ENCODE data around the gene MELTF. TPM values are rescaled to one million over a fixed set of nuclear protein-coding genes. Genes with fewer than 3 reads are reported as not detected.

The MELTF gene
- total RNA-seq, 1 donor from 2014 or later = 4.3 TPM

DNA sequence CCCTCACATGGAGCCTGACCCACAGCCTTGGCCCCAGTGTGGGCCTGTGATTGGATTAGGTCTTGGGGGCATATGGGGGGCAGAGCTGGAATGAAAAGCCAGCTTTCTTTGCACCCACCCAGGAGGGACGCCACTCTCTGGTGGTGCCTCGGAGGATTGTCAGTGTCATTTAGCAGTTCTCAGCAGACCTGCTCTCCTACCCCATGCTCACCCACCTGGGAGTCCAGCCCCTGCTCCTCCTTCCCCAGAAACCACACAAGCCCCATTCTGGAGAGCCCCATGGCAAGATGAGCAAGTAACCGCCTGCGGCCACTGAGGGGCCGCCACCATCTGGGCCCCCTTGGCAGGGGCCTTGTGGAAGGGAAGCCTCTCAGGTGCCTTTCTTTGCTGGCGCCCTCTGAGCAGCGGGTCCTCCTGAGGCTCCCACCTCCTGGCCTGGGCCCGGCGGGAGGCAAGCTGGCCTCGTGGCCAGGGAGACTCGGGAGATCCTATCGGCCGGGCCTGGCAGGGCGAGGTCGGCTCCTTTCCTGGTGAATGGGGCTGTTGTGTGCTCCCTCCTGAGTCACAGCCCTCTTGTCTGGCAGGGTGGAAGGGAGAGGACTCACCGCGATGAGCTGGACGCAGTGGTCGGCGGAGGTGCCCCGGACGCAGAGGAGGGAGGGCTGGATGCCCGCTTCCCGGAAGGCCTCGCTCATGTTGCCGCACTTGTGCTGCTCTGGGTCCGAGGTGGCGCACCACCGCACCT is 2.3 kb downstream of the MELTF start:
- intact Hi-C loops (cut with micrococcal nuclease) = loop anchor here (10.0 kb wide), 1 partner anchor 477 kb away; no protein-coding TSS in a partner anchor

DNA sequence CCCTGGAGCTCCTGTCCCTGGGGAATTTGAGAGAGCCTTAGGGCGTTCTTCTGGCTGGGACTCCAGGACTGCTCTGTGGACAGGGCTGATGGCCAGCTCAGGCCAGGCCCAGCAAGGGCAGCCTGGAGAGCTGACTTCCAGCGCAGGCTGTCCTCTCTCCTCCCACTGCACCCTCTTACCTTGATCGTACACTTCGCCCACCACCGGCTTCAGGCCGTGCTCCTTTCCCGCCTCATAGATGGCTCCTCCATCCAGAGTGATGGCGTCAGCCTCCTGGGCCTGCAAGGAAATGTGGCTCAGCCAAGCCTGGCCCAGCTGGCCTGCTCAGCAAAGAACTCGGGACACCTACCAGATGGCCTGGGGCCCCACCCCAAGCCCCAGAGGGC is 3.1 kb downstream of the MELTF start:
- intact Hi-C loops (cut with micrococcal nuclease) = loop anchor here (10.0 kb wide), 1 partner anchor 478 kb away; no protein-coding TSS in a partner anchor

DNA sequence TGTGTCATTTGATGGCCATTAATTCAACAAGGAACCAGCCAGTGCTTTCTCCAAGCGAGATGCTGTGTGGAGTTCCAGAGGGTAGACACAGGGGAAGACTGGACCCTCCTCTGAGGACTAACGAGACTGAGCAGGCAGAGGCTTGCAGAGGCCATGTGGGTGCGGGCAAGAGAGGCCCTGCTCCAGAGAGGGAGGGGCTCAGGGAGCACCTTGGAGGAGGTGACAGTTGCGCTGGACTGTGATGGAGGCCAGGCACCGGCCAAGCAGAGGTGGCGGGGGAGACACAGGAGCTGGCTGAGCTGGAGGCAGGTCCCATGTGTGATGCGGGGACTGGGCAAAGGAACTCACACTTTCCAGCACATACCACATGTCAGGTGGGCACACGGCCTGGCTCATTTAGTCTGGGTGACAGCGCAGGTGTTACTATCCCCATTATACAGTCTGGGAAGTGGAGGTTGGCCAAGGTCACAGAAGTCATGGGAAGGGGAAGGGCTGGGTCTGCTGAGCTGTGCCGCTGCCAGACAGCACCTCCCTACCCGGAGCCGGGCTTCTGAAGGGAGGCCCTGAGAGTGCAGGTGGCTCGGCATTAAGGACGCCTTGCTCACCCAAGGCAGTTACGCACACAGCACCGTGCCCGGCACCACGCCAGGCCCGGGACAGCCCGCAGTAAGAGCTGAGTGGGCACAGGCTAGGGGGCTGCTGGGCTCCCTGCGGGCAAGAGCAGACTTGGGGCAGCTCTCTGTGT is 3.7 kb downstream of the MELTF start:
- intact Hi-C loops (cut with micrococcal nuclease) = loop anchor here (10.0 kb wide), 1 partner anchor 479 kb away; no protein-coding TSS in a partner anchor

DNA sequence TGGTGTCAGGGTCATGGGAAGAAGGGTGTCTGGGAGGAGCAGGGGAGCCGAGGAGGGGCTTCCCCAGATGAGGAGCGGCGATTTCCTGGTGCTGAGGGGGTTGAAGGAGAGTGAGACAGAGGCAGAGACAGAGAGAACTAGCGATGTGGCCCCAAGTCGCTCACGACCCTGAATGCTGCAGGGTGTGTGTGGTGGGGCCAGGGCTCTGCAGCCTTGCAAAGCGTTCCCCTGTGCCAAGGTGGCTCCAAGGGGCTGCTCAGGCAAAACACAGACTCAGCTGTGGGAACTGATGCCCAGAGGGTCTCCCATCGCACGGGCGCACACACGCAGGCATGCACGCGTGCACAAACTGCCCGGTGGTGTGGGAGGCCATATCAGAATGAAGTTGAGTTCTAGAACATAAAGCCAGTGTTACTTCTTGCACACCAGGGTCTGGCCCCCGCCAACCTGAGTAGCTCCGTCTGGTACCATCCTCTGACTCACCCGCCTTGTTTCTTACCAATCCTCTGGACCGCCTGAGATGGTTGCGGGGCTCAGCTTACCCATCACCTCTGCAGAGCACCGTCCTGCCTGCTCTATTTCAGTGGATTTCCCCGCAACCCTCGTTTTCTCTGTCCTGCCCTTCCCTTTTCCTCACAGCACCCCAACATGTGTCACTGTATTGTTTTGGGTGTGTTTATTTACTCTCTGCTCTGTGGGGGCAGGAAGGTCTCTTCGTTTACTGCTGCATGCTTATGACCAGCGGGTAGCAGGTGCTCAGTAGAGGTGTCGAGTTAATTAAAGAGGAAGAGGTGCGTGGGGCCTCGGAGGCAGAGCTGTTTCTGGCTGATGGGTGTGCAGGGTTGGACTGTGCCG is 4.5 kb downstream of the MELTF start:
- intact Hi-C loops (cut with micrococcal nuclease) = loop anchor here (10.0 kb wide), 1 partner anchor 480 kb away; no protein-coding TSS in a partner anchor

DNA sequence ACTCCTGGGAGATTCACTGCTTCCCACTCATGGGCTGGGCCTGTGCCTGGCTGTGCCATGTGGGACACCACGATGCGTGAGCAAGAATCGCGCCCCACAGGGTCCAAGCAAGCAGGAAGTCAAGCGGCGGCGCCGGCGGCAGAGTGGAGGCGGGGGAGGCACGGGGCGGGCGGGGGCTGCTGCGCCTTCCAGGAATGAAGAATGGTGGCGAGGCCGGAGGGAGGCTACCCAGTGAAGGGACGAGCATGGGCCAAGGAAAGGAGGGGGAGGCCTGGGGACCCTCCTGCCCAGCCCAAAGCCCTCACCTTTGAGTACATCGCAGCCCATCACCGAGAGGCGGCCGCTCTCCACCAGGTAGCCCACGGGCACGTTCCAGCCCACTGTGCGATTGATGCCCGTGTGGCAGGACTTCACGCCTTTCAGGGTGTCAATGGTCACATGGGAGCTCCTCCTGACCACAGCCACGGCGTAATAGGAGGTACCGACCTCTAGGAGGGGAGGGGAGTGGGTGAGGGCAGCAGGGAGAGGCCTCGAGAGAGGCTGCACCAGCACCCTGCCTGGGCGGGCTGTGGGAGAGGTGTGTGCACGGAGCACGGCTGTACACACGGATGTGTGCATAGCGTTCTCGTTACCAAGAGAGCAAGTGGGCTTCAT is 5.5 kb downstream of the MELTF start:
- intact Hi-C loops (cut with micrococcal nuclease) = loop anchor here (10.0 kb wide), 1 partner anchor 481 kb away; no protein-coding TSS in a partner anchor

DNA sequence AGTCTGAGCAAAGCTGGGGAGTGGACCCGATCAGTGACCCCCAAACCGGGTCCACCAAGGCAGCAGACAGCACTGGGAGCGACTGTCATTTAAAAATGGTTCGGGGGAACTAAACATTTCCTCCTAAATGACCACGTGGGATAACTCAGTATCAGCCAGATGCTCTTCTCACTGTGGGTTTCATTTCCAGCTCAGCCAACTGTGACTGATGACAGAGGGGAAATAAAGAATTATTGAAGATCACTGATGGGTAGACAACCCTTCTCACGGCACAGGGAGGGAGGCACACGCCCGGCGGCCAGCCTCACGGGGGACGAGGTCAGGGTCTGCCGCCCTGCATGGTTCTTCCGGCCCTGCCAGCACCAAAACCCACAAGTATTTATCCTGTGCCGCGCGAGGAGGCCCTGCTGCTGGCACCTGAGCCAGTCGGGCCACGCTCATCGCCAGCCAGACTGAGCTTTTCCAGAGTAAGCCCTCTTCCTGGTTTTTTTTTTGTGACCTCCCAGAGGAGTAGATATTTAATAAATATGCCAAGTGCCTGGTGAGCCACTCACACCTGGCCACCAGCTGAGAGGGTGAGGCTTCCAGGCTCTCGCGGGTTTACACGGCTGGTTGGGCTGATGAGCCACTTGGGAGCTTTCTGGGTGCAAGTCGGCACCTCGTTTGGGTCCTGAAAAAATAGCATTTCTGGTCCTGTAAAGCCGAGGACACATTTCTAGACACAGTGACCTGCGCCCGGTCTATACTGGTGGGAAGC is 6.2 kb downstream of the MELTF start:
- intact Hi-C loops (cut with micrococcal nuclease) = loop anchor here (10.0 kb wide), 1 partner anchor 481 kb away; no protein-coding TSS in a partner anchor

DNA sequence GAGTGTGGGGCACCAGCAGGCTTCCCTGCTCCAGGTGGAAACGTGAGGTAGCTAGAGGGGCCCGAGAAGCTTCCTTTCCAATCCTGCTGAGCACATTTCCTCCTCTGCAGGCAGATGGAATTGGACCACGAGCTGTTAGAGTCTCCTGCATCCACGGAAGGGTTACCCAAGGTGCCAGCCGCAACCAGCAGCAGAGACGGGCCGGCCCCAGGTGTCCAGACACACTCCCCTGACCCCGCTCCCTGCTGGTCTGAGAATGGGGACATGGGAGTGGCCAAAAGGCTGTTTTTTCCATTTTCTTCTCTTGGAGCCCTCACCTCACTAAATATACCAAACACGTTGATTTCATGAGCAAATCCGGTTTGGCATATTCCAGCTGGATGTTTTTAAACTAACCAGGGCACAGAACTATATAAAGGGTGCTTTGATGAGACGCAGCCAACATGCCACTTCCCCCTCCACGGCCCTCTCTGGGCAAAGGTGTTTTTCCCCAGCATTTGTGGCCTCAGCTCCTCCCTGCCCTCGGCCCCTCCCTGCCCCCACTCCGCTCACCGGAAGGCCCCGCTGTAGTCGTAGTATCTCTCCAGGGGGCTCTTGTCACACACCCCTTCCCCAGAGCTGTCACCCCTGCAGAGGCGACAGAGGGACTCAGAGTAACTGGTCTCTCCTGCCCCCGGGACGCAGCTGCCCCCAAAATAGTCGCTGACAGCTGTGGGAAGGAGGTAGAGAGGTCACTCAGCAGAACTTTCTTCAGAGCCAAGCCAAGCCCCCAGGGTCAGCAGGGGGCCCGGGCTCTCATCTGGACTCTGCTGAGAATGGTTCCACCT is 7.0 kb downstream of the MELTF start:
- intact Hi-C loops (cut with micrococcal nuclease) = loop anchor here (10.0 kb wide), 1 partner anchor 482 kb away; no protein-coding TSS in a partner anchor

DNA sequence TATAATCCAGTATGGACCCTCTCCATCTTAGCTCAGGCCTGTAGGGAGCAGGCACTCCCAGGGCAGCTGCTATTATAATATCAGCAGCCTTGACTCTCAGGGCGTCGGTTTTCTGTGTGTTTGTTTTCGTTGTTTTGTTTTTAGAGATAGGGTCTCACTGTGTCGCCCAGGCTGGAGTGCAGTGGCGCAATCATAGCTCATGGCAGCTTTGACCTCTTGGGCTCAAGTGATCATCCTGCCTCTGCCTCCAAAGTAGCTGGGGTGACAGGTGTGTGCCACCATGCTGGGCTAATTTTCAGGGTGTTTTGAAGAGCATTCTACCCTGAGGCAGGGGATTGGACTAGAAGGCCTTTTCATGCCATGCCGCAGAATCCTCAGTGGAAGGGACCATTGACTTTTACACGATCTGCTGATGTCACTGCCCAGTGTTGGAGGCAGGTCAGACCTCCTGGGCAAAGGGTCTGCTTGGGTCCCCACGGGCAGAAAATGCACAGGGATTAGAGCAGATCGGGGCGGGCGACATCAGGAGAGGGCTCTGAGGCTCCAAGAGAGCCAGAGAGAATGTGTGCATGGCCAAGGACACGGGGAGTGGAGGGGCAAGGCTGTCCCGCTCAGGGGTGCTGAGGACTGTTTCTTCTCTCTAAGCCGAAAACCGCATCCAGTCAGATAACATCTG is 7.8 kb downstream of the MELTF start:
- intact Hi-C loops (cut with micrococcal nuclease) = loop anchor here (10.0 kb wide), 1 partner anchor 483 kb away; no protein-coding TSS in a partner anchor

DNA sequence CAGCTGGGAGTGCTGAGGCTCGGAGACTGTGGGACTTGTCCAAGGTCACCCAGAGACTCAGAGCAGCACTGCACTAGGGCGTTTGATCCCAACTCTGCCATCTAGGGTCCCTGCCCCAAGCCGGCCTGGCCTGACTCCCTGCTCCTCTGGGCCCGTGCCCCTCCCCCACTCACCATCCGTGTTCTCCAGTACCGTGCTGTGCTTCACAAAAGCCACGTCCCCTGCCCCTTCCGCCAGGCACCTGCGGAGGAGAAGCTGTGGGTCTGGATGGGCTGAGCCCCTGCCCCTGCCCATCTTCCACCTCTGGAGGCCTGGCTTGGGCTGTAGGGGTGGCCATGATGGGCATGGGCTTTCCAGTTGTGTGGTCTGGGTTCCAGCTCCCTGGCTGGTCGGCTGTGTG is 8.4 kb downstream of the MELTF start:
- intact Hi-C loops (cut with micrococcal nuclease) = loop anchor here (10.0 kb wide), 1 partner anchor 484 kb away; no protein-coding TSS in a partner anchor

DNA sequence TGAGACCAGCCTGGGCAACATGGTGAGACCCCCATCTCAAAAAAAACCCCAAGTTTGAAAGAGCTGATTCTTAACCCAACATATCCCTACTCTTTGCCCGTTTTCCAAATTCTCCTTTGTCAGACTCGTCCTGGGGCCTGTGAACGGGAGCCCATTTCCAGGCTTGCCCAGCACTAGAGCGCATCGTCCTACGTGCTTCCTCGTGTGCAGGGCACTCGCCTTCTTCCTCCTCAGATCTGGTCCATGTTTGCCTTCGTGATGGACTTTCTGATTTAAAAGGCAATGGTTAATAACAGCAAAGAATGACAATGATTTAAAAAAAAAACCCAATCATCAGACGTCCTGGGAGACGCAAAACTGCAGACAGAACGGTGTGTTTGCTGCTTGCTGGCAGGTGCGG is 10.1 kb downstream of the MELTF start:
- intact Hi-C loops (cut with micrococcal nuclease) = no loop called here

DNA sequence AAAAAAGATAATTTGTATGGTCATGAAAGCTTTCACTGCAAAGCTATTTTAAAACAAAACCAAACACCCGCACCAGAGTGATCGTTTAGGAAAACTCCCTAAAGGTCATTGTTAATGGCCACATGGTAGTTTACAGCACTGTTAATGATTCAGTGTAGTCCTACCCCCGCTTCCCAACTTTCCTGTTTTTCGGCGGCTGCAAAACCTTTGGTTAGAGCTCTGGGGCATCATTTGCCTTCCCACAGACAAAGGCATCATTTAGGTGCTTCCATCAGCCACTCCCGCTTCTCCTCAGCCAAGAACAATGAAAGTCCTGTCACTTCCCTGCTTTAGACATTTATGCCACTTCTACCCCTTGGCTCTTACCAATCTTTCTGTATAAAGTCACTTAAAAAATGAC is 10.6 kb downstream of the MELTF start:
- intact Hi-C loops (cut with micrococcal nuclease) = no loop called here

DNA sequence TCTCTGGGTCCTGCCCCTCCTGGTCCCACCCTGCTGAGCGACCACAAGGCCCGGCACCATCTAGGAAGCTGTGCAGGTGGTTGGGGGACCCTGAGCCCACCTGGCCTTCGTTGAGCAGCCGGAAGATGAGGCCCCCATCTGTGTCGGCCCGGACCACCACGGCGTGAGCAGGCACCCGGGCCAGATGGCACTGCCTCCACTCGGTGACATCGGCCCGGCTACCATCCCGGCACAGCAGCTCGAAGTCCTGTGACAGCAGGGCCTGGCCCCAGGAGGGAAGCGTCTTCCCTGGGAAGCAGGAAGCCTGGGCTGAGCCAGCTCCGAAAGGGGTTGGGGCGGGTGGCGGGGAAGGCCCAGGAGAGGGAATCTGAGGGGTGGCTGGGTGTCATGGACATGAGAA is 12.6 kb downstream of the MELTF start:
- intact Hi-C loops (cut with micrococcal nuclease) = no loop called here

DNA sequence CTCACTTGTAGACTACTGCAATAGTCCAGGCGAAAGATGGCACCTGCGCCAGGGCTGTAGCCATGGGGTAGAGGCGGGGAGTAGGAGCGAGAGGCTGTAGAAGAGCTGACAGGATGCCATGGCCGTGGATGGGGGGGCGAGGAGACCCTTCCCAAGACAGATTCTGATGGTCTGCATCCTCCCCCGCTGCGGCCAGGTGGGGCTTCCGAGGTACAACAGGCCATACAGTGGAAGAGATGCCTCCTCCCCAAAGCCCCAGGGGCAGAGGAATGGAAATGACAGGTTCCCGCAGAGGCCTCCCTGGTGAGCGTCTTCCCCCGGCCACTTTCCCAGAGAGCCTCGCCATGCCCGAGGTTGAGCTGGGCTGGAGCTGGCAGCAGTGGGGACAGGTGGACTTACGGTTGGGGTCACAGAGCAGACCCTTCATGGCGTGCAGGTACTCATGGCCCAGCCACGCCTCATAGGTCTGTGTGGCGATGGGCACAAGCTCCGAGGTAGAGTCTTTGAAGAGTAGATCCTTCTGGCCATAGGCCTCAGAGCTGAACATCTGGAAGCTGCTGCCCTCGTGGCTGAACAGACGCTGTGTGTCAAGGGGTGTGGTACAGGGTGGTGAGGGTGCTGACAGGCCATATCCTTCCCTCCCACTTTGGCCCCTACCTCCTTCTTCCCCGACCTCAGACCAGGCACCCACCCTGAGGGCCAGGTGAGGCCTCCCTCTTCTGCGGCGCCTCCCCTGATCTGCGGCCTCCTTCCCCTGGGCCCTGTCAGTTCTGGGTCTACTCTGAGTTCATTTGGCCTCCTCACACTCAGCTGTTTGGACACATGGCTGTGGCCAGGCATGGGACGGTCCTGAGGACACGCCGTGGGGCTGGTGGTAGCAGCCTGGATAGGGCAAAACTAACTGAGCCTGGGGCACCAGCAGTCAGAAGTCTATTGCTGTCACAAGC is 13.6 kb downstream of the MELTF start:
- intact Hi-C loops (cut with micrococcal nuclease) = no loop called here

DNA sequence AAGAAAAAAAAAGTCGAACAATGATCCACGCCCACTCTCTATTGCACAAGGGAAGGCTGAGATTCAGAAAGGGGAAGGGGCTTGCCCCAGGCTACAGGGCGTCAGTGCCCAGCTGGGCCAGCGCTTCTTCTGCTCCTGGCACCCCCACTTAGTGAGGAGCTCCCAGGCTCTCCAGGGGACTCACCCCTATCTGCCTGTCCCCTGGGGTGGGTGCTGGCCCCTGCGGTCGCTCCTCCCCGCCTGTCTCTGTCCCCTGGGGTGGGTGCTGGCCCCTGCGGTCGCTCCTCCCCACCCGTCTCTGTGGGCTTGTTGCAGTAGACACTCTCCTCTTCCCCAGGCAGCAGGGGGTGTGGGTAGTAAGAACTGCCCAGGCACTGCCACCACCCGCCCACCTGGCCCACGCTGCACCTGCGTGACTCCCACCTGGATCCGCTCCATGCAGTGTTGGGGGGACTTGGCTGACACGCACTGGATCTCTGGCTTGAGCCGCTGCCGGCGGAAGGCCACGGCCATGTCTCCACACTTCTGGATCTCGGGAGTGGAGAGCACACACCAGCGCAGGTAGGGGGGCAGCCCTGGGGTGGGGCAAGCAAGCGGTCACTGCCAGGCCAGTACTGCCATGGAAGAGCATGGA is 14.6 kb downstream of the MELTF start:
- intact Hi-C loops (cut with micrococcal nuclease) = no loop called here

DNA sequence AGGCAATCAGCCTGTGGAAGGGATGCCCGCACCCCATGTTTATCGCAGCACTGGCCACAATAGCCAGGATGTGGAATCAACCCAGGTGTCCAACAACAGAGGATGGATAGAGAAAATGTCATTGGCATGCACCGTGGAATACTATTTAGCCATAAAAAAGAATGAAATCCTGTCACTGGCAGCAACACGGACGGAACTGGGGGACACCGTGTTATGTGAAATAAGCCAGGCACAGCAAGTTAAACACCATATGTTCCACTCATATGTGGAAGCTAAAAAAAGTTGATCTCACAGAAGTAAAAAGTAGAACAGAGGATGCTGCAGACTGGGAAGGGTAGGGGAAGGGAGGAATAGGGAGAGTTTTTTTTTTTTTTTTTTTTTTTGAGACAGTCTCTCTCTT is 15.6 kb downstream of the MELTF start:
- intact Hi-C loops (cut with micrococcal nuclease) = no loop called here

DNA sequence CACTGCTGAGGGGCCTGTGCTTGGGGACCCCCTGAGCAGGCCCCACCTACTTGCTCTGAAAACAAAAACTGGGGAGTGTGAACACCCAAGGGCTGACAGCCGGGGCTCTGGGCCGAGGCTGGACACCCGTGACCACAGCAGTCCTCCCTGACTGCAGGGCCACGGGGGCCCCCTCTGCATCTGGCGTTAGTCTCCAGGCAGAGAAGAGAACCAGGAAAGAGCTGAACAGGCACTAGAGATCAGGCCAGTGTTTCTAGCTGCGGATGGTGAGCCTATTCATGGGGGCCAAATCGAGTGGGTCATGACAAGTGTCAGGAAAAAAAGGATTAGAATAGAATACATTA is 17.1 kb downstream of the MELTF start:
- intact Hi-C loops (cut with micrococcal nuclease) = no loop called here

Data from T-helper 1 cell treated with Interleukin-12 subunit alpha and Interleukin-12 subunit beta and Interleukin-4 antibody, amounts not matched to agents 30 ng/mL and 1 ng/mL, for 36 hours (primary cell).